Measurements from ENCODE around the gene SCYL1. TPM values are rescaled to one million over a fixed set of nuclear protein-coding genes. Genes with fewer than 3 reads are reported as not detected.

SCYL1 gene
- total RNA-seq, 4 donors from 2014 or later: 70.6 to 97.6 (median 89.2) TPM

- H3K27ac ChIP-seq: peak overlapping the region; percentile 75 to 98 (median 96)
- no peaks in the 10 kb centered on the region for H3K27me3 ChIP-seq
- TF ChIP-seq POLR2AphosphoS5 (IDR thresholded peaks at IDR 0.05) (peak; percentile 91), EP300 (IDR thresholded peaks at IDR 0.05) (no peak), POLR2A (IDR thresholded peaks at IDR 0.05) (peak; percentile 15 to 37), CTCF (IDR thresholded peaks at IDR 0.05) (peak in 3 of 4 experiments; percentile 44 to 61 (median 57))
- no peaks in the 10 kb centered on the region for H3K9me3 ChIP-seq
- H3K36me3 ChIP-seq: no peaks in the 10 kb centered on the region
- 20 to 47% methylated on average over 4 to 6 of the region's 11 CpGs for WGBS, 2 donors (ENCODE audit: low coverage in 1 of 2)
- ATAC-seq: peak; percentile 54
- peaks cover 12 to 78% (median 33%) of the 10 kb centered on the region in 3 donors for H3K4me1 ChIP-seq
- peak overlapping the region; percentile 38 to 85 for H3K4me3 ChIP-seq
Observed at GRCh38 chr11:65479184-65480145, 45.4 kb upstream of the SCYL1 start.

- 74% methylated on average over 2 of the region's 2 CpGs; no CpG with 5 or more reads in 1 of the 2 donors for WGBS, 2 donors (ENCODE audit: low coverage in 1 of 2)
- ATAC-seq: no peak
- H3K36me3 ChIP-seq: no peaks in the 10 kb centered on the region
- TF ChIP-seq EP300 (IDR thresholded peaks at IDR 0.05): no peak
- TF ChIP-seq POLR2A (IDR thresholded peaks at IDR 0.05): no peak
- TF ChIP-seq CTCF (IDR thresholded peaks at IDR 0.05): no peak
- no peak for TF ChIP-seq POLR2AphosphoS5 (IDR thresholded peaks at IDR 0.05)
- H3K4me1 ChIP-seq: peaks cover 17 to 93% (median 49%) of the 10 kb centered on the region in 3 donors
- H3K9me3 ChIP-seq: no peaks in the 10 kb centered on the region
- peak overlapping the region; percentile 75 to 98 (median 96) for H3K27ac ChIP-seq
- no peaks in the 10 kb centered on the region for H3K27me3 ChIP-seq
- no peak overlapping the region for H3K4me3 ChIP-seq
Observed at GRCh38 chr11:65482306-65482850, 42.5 kb upstream of the SCYL1 start.

GRCh38 chr11:65485920-65486219 is 39.0 kb upstream of the SCYL1 start:
- Histone ChIP-seq H3K9me3 (no peaks in the 10 kb centered on the region), H3K4me3 (no peak overlapping the region), H3K27ac (peak overlapping the region; percentile 75 to 99 (median 97)), H3K27me3 (no peaks in the 10 kb centered on the region), H3K36me3 (no peaks in the 10 kb centered on the region), H3K4me1 (peaks cover 34 to 93% (median 59%) of the 10 kb centered on the region in 3 donors)
- 14 to 39% methylated on average over 3 to 5 of the region's 5 CpGs for WGBS, 2 donors (ENCODE audit: low coverage in 1 of 2)
- ATAC-seq: no peak
- TF ChIP-seq POLR2AphosphoS5 (IDR thresholded peaks at IDR 0.05) (no peak), EP300 (IDR thresholded peaks at IDR 0.05) (no peak), POLR2A (IDR thresholded peaks at IDR 0.05) (no peak), CTCF (IDR thresholded peaks at IDR 0.05) (no peak)

- no peak for ATAC-seq
- Histone ChIP-seq H3K9me3 (no peaks in the 10 kb centered on the region), H3K36me3 (no peaks in the 10 kb centered on the region), H3K27me3 (no peaks in the 10 kb centered on the region), H3K4me1 (peaks cover 42 to 93% (median 67%) of the 10 kb centered on the region in 3 donors), H3K27ac (peak overlapping the region; percentile 75 to 99 (median 97)), H3K4me3 (no peak overlapping the region)
- TF ChIP-seq CTCF (IDR thresholded peaks at IDR 0.05) (no peak), EP300 (IDR thresholded peaks at IDR 0.05) (no peak), POLR2A (IDR thresholded peaks at IDR 0.05) (no peak), POLR2AphosphoS5 (IDR thresholded peaks at IDR 0.05) (no peak)
- 62 to 68% methylated on average over 6 to 7 of the region's 10 CpGs for WGBS, 2 donors (ENCODE audit: low coverage in 1 of 2)
Observed at GRCh38 chr11:65486570-65487466, 38.1 kb upstream of the SCYL1 start.
